GM19438 (cell line): ENCODE results near the gene TGFA.
"Not testable (repeated sequence)": the region's sequence is repeated elsewhere in the genome, so short reads cannot be mapped to it uniquely, and the experiment has no call there.

Source experiments
- ATAC-seq: cut with Tn5 transposase; IDR thresholded peaks from one replicate; pipeline ENCODE4 v1.9.1; 2021; ENCODE audit warnings: low read depth; ENCODE audit not compliant: unreplicated experiment

TGFA gene

GRCh38 chr2:70467237-70467636 is 86.4 kb downstream of the TGFA start:
- no peak for ATAC-seq

GRCh38 chr2:70466647-70467046 is 87.0 kb downstream of the TGFA start:
- ATAC-seq = not testable (repeated sequence)

- no peak for ATAC-seq
Measured at GRCh38 chr2:70463997-70464396, 89.6 kb downstream of the TGFA start.

GRCh38 chr2:70463581-70463980 is 90.0 kb downstream of the TGFA start:
- ATAC-seq = no peak

- no peak for ATAC-seq
Measured at GRCh38 chr2:70461981-70462876, 91.4 kb downstream of the TGFA start.

GRCh38 chr2:70461414-70461813 is 92.2 kb downstream of the TGFA start:
- ATAC-seq = no peak

GRCh38 chr2:70460333-70460732 is 93.3 kb downstream of the TGFA start:
- ATAC-seq = no peak

GRCh38 chr2:70458661-70459060 is 95.0 kb downstream of the TGFA start:
- no peak for ATAC-seq

- no peak for ATAC-seq
Measured at GRCh38 chr2:70456585-70457495, 96.8 kb downstream of the TGFA start.

GRCh38 chr2:70454936-70455544 is 98.6 kb downstream of the TGFA start:
- ATAC-seq = no peak

GRCh38 chr2:70450641-70451250 is 102.9 kb downstream of the TGFA start:
- ATAC-seq = no peak

- ATAC-seq = no peak
Measured at GRCh38 chr2:70448041-70448440, 105.6 kb downstream of the TGFA start.

- ATAC-seq = no peak
Measured at GRCh38 chr2:70443726-70444125, 109.9 kb downstream of the TGFA start.

GRCh38 chr2:70443078-70443465 is 110.6 kb downstream of the TGFA start:
- no peak for ATAC-seq

GRCh38 chr2:70442301-70443077 is 111.1 kb downstream of the TGFA start:
- no peak for ATAC-seq

- ATAC-seq = no peak
Measured at GRCh38 chr2:70440621-70441020, 113.0 kb downstream of the TGFA start.

- ATAC-seq = no peak
Measured at GRCh38 chr2:70435138-70435537, 118.5 kb downstream of the TGFA start.

GRCh38 chr2:70433315-70433714 is 120.3 kb downstream of the TGFA start:
- no peak for ATAC-seq

- ATAC-seq = no peak
Measured at GRCh38 chr2:70431716-70432347, 121.8 kb downstream of the TGFA start.
